Muscle of leg (tissue), 11 donors: ENCODE measurements around the gene ZNF546. TPM values are rescaled to one million over a fixed set of nuclear protein-coding genes. Genes with fewer than 3 reads are reported as not detected.
A peak's percentile ranks its signal among the peaks of the same experiment; 100 is the strongest.

ENCODE experiments used
- DNase-seq: peaks from one replicate; pipeline ENCODE4 v3.0.0; 2013
- H3K27ac ChIP-seq: one replicate; pipeline ENCODE4 v1.5.1; 2013; ENCODE audit warnings: mild to moderate bottlenecking, low read length, control low read depth
- H3K27me3 ChIP-seq: one replicate; pipeline ENCODE4 v1.6.1; 2013; ENCODE audit warnings: low read length; ENCODE audit not compliant: control insufficient read depth, insufficient read depth
- H3K36me3 ChIP-seq: one replicate; pipeline ENCODE4 v1.6.1; 2013; ENCODE audit warnings: low read length; ENCODE audit not compliant: control insufficient read depth, insufficient read depth
- H3K4me1 ChIP-seq: one replicate; pipeline ENCODE4 v1.6.1; 2013; ENCODE audit warnings: low read length; ENCODE audit not compliant: control insufficient read depth, insufficient read depth
- H3K4me3 ChIP-seq: one replicate; pipeline ENCODE4 v1.5.1; 2013; ENCODE audit warnings: low read length, control low read depth
- H3K9me3 ChIP-seq: replicated peaks from 2 replicates; pipeline ENCODE4 v1.6.1; 2013; ENCODE audit warnings: low read depth, low read length; ENCODE audit not compliant: control insufficient read depth
- WGBS: methylation state at CpG from one replicate; pipeline ENCODE4 v1.1.5; 2013; ENCODE audit warnings: missing lambda C conversion rate; ENCODE audit not compliant: insufficient coverage; 5-methylcytosine and 5-hydroxymethylcytosine counted together
- polyA plus RNA-seq, 8 donors: library from polyadenylated mRNA; unstranded; fragments of 120-200 nt; gene quantifications; one replicate each; pipeline versions ENCODE4 v1.2.1 to v1.2.3, GENCODE V29; 2013; ENCODE audit warnings: inconsistent platforms in 1 of 8, low replicate concordance in 1 of 8; ENCODE audit not compliant: insufficient read length in 8 of 8, insufficient read depth in 1 of 8
- total RNA-seq: library from RNA; stranded (reverse); fragments of 120-200 nt; gene quantifications from one replicate; pipeline ENCODE4 v1.2.4, GENCODE V29; 2013

The ZNF546 gene
- total and polyA plus RNA-seq, 9 donors, result 2.5 to 8.9 (median 3.4) TPM

- H3K27ac ChIP-seq, result no peak overlapping the region
- no peaks in the 10 kb centered on the region for H3K36me3 ChIP-seq
- H3K27me3 ChIP-seq, result no peaks in the 10 kb centered on the region
- H3K4me1 ChIP-seq, result peaks cover 9% of the 10 kb centered on the region
- H3K9me3 ChIP-seq, result no peaks in the 10 kb centered on the region
- WGBS, result no CpG with 5 or more reads among the region's 6 CpGs
- DNase-seq, result no peak
- no peak overlapping the region for H3K4me3 ChIP-seq
Observed at GRCh38 chr19:39966617-39967016, 30.2 kb upstream of the ZNF546 start.

- Histone ChIP-seq H3K4me1 (peaks cover 15% of the 10 kb centered on the region), H3K27ac (no peak overlapping the region), H3K27me3 (no peaks in the 10 kb centered on the region), H3K36me3 (peaks cover 4% of the 10 kb centered on the region), H3K9me3 (no peaks in the 10 kb centered on the region), H3K4me3 (no peak overlapping the region)
- no peak for DNase-seq
- 82% methylated on average over 6 of the region's 9 CpGs for WGBS
Observed at GRCh38 chr19:39967561-39967960, 29.3 kb upstream of the ZNF546 start.

- 93% methylated on average over 7 of the region's 15 CpGs for WGBS
- peaks cover 10% of the 10 kb centered on the region for H3K36me3 ChIP-seq
- H3K27me3 ChIP-seq, result no peaks in the 10 kb centered on the region
- H3K27ac ChIP-seq, result no peak overlapping the region
- H3K4me3 ChIP-seq, result no peak overlapping the region
- no peak for DNase-seq
- H3K9me3 ChIP-seq, result no peaks in the 10 kb centered on the region
- H3K4me1 ChIP-seq, result peaks cover 15% of the 10 kb centered on the region
Observed at GRCh38 chr19:39968789-39969188, 28.1 kb upstream of the ZNF546 start.

- H3K27me3 ChIP-seq, result no peaks in the 10 kb centered on the region
- no peak for DNase-seq
- H3K36me3 ChIP-seq, result peaks cover 15% of the 10 kb centered on the region
- no peak overlapping the region for H3K27ac ChIP-seq
- WGBS, result no CpG with 5 or more reads among the region's 6 CpGs
- H3K9me3 ChIP-seq, result no peaks in the 10 kb centered on the region
- peaks cover 15% of the 10 kb centered on the region for H3K4me1 ChIP-seq
- no peak overlapping the region for H3K4me3 ChIP-seq
Observed at GRCh38 chr19:39969266-39969665, 27.6 kb upstream of the ZNF546 start.

- H3K27ac ChIP-seq, result peak overlapping the region; percentile 93
- H3K4me1 ChIP-seq, result peaks cover 15% of the 10 kb centered on the region
- no peak for DNase-seq
- peak overlapping the region; percentile 71 for H3K4me3 ChIP-seq
- H3K9me3 ChIP-seq, result no peaks in the 10 kb centered on the region
- peaks cover 21% of the 10 kb centered on the region for H3K36me3 ChIP-seq
- 90% methylated on average over 4 of the region's 13 CpGs for WGBS
- no peaks in the 10 kb centered on the region for H3K27me3 ChIP-seq
Observed at GRCh38 chr19:39969681-39970424, 27.0 kb upstream of the ZNF546 start.

- Histone ChIP-seq H3K36me3 (peaks cover 24% of the 10 kb centered on the region), H3K27ac (peak overlapping the region; percentile 93), H3K4me3 (peak overlapping the region; percentile 71), H3K27me3 (no peaks in the 10 kb centered on the region), H3K4me1 (peaks cover 15% of the 10 kb centered on the region), H3K9me3 (no peaks in the 10 kb centered on the region)
- DNase-seq, result peak; percentile 58
- 7% methylated on average over 11 of the region's 11 CpGs for WGBS
Observed at GRCh38 chr19:39970425-39970674, 26.5 kb upstream of the ZNF546 start.

- Histone ChIP-seq H3K4me1 (peaks cover 15% of the 10 kb centered on the region), H3K36me3 (peaks cover 29% of the 10 kb centered on the region)
- WGBS, result under 1% methylated on average over 43 of the region's 47 CpGs
Observed at GRCh38 chr19:39970675-39971379, 26.0 kb upstream of the ZNF546 start, which contains the start of gene PSMC4. Gene PSMC4, plus strand, starts transcription at chr19:39971165. Its CDS starts 38 bp downstream, at chr19:39971203.

GRCh38 chr19:39971380-39972035, 25.4 kb upstream of the ZNF546 start:
- DNase-seq, result no peak
- WGBS, result 3% methylated on average over 21 of the region's 21 CpGs
- peaks cover 15% of the 10 kb centered on the region for H3K4me1 ChIP-seq
- H3K27ac ChIP-seq, result peak overlapping the region; percentile 88
- peak overlapping the region; percentile 98 for H3K4me3 ChIP-seq
- no peaks in the 10 kb centered on the region for H3K9me3 ChIP-seq
- no peaks in the 10 kb centered on the region for H3K27me3 ChIP-seq
- H3K36me3 ChIP-seq, result peaks cover 29% of the 10 kb centered on the region

More at GRCh38 chr19:39970675-39971379, 26.0 kb upstream of the ZNF546 start, which contains the start of gene PSMC4:
- Histone ChIP-seq H3K27ac (peak within 1 kb of the TSS; percentile 93), H3K27me3 (no peaks in the 10 kb centered on the region), H3K9me3 (no peaks in the 10 kb centered on the region), H3K4me3 (peak within 1 kb of the TSS; percentile 98)
- peak; percentile 100 for DNase-seq

- H3K4me3 ChIP-seq, result no peak overlapping the region
Observed at GRCh38 chr19:39974377-39975155, 22.3 kb upstream of the ZNF546 start.

More at GRCh38 chr19:39974377-39975155, 22.3 kb upstream of the ZNF546 start:
- 86% methylated on average over 20 of the region's 24 CpGs for WGBS
- H3K4me1 ChIP-seq, result peaks cover 15% of the 10 kb centered on the region
- H3K9me3 ChIP-seq, result no peaks in the 10 kb centered on the region
- H3K27ac ChIP-seq, result no peak overlapping the region
- H3K27me3 ChIP-seq, result no peaks in the 10 kb centered on the region
- no peak for DNase-seq
- peaks cover 57% of the 10 kb centered on the region for H3K36me3 ChIP-seq
